ENCODE data around the gene DEF6. TPM values are rescaled to one million over a fixed set of nuclear protein-coding genes. Genes with fewer than 3 reads are reported as not detected.
"Not testable (repeated sequence)": the region's sequence is repeated elsewhere in the genome, so short reads cannot be mapped to it uniquely, and the experiment has no call there.

The DEF6 gene
- total RNA-seq, 2 donors from 2014 or later = 6.3 to 6.8 TPM

DNA sequence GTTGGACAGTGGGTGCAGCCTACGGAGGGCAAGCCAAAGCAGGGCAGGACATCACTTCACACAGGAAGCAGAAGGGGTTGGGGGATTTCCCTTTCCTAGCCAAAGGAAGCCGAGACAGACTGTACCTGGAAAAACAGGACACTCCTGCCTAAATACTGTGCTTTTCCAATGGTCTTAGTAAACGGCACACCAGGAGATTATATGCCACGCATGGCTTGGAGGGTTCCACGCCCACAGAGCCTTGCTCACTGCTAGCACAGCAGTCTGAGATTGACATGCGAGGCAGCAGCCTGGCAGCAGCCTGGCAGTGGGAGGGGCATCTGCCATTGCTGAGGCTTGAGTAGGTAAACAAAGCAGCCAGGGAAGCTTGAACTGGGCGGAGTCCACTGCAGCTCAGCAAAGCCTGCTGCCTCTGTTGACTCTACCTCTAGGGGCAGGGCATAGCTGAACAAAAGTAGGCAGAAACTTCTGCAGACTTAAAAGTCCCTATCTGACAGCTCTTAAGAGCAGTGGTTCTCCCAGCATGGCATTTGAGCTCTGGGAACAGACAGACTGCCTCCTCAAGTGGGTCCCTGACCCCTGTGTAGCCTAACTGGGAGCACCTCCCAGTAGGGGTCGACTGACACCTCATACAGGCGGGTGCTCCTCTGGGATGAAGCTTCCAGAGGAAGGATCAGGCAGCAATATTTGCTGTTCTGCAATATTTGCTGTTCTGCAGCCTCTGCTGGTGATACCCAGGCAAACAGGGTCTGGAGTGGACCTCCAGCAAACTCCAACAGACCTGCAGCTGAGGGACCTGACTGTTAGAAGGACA lies 34.7 kb downstream of the DEF6 start:
- H3K4me1 ChIP-seq (ENCODE audit: control insufficient read depth, insufficient read depth, low read length); H3K27me3 ChIP-seq (ENCODE audit: control insufficient read depth, insufficient read depth, low read length, poor library complexity, severe bottlenecking); H3K9me3 ChIP-seq (ENCODE audit: control insufficient read depth, low read length); H3K4me3 Mint-ChIP-seq; H3K9ac ChIP-seq (ENCODE audit: extremely low read depth, low read length, poor library complexity, severe bottlenecking); H3K36me3 Mint-ChIP-seq (ENCODE audit: low read depth); H3K27ac ChIP-seq (ENCODE audit: low read depth, low read length); H3K4me3 ChIP-seq (ENCODE audit: low read length); H3K4me1 Mint-ChIP-seq; H3K27ac Mint-ChIP-seq; H3K36me3 ChIP-seq (ENCODE audit: control insufficient read depth, insufficient read depth, low read length): not testable (repeated sequence)
- TF ChIP-seq, protein P1, sequence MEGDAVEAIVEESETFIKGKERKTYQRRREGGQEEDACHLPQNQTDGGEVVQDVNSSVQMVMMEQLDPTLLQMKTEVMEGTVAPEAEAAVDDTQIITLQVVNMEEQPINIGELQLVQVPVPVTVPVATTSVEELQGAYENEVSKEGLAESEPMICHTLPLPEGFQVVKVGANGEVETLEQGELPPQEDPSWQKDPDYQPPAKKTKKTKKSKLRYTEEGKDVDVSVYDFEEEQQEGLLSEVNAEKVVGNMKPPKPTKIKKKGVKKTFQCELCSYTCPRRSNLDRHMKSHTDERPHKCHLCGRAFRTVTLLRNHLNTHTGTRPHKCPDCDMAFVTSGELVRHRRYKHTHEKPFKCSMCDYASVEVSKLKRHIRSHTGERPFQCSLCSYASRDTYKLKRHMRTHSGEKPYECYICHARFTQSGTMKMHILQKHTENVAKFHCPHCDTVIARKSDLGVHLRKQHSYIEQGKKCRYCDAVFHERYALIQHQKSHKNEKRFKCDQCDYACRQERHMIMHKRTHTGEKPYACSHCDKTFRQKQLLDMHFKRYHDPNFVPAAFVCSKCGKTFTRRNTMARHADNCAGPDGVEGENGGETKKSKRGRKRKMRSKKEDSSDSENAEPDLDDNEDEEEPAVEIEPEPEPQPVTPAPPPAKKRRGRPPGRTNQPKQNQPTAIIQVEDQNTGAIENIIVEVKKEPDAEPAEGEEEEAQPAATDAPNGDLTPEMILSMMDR (conservative IDR thresholded peaks at IDR 0.05) = peak; percentile 34
- Mint-ChIP-seq H3K27me3 (ENCODE audit: insufficient read depth) (peaks cover 42% of the 10 kb centered on the region), H3K9me3 (peaks cover 14% of the 10 kb centered on the region)
- 83 to 89% methylated on average over 6 to 9 of the region's 9 CpGs for WGBS, 2 experiments (ENCODE audit: insufficient coverage in 1 of 2, insufficient read length in 1 of 2)
- peak; percentile 77 for DNase-seq

DNA sequence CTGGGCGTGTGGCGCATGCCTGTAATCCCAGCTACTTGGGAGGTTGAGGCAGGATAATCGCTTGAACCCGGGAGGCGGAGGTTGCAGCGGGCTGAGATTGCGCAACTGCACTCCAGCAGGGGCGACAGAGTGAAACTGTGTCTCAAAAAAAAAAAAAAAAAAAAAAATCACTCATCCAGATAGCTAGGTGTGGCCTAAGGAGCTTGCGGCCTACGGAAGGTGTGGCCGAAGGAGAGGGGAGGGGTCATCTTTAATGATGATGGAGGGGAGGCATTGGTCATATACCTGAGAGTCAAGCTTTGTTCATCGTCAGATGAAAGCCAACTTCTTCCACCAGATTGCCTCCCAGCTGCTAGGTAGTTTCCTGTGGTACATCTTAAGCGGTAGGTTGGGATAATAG lies 43.9 kb downstream of the DEF6 start:
- Mint-ChIP-seq H3K36me3 (ENCODE audit: low read depth) (no peaks in the 10 kb centered on the region), H3K27ac (no peak overlapping the region), H3K4me1 (peaks cover 7% of the 10 kb centered on the region), H3K4me3 (no peak overlapping the region), H3K9me3 (peaks cover 11% of the 10 kb centered on the region), H3K27me3 (ENCODE audit: insufficient read depth) (peaks cover 19% of the 10 kb centered on the region)
- H3K36me3 ChIP-seq (ENCODE audit: control insufficient read depth, insufficient read depth, low read length) = no peaks in the 10 kb centered on the region
- 93 to 100% methylated on average over 5 to 12 of the region's 13 CpGs for WGBS, 2 experiments (ENCODE audit: insufficient coverage in 1 of 2, insufficient read length in 1 of 2)
- H3K4me1 ChIP-seq (ENCODE audit: control insufficient read depth, insufficient read depth, low read length) = no peaks in the 10 kb centered on the region
- no peak overlapping the region for H3K27ac ChIP-seq (ENCODE audit: low read depth, low read length)
- no peaks in the 10 kb centered on the region for H3K27me3 ChIP-seq (ENCODE audit: control insufficient read depth, insufficient read depth, low read length, poor library complexity, severe bottlenecking)
- no peaks in the 10 kb centered on the region for H3K9me3 ChIP-seq (ENCODE audit: control insufficient read depth, low read length)
- no peak overlapping the region for H3K9ac ChIP-seq (ENCODE audit: extremely low read depth, low read length, poor library complexity, severe bottlenecking)
- TF ChIP-seq, protein P1 (conservative IDR thresholded peaks at IDR 0.05) = no peak
- DNase-seq = peak; percentile 62
- H3K4me3 ChIP-seq (ENCODE audit: low read length) = no peak overlapping the region

DNA sequence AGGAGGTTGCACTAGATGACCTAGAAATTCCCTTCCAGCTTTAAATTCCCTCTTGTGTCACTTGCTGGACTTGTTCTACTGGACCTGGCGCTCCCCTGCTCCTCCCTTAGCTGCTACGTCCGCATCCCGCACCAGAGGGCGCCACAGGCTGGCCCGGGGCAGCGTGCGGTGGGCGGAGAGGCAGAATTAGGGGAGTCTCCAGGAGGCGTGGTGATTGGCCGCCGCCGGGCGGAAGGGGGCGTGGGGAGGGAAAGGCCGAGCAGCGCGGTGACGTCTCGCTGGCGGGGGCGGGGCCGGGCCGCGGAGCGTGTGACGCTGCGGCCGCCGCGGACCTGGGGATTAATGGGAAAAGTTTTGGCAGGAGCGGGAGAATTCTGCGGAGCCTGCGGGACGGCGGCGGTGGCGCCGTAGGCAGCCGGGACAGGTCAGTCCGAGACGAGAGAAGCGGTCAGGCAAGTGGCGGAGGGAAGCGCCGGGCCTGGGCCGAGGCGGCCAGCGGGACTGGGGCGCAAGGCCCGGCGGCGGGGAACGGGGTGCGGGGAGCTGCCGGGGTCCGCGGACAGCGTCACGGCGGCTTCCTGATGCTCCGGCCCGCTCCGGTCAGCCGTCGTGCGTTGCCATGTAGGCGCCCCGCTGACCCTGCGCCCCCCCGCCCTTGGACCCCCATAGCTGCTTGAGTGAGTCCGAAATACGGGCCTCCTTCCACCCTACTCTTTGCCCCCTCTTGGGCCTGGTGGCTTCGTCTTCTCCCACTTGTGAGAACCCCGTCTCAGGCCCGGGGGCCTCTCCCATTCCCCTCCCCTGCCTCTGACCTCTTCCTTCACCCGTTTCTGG lies 44.9 kb downstream of the DEF6 start, which contains the start of gene PPARD:
PPARD (plus strand) TSS at position 301 of the 834 bp plus-strand sequence. CDS start 68,530 bp downstream, outside the sequence.
- peak within 1 kb of the TSS; percentile 80 for H3K4me3 Mint-ChIP-seq
- H3K4me3 ChIP-seq (ENCODE audit: low read length) = peak within 1 kb of the TSS; percentile 96
- H3K27me3 ChIP-seq (ENCODE audit: control insufficient read depth, insufficient read depth, low read length, poor library complexity, severe bottlenecking) = no peaks in the 10 kb centered on the region
- peaks cover 3% of the 10 kb centered on the region for H3K36me3 Mint-ChIP-seq (ENCODE audit: low read depth)
- H3K9me3 Mint-ChIP-seq = peaks cover 11% of the 10 kb centered on the region
- H3K9ac ChIP-seq (ENCODE audit: extremely low read depth, low read length, poor library complexity, severe bottlenecking) = peak within 1 kb of the TSS; percentile 68
- peaks cover 7% of the 10 kb centered on the region for H3K4me1 Mint-ChIP-seq
- H3K36me3 ChIP-seq (ENCODE audit: control insufficient read depth, insufficient read depth, low read length) = no peaks in the 10 kb centered on the region
- no peaks in the 10 kb centered on the region for H3K9me3 ChIP-seq (ENCODE audit: control insufficient read depth, low read length)
- WGBS, 2 experiments (ENCODE audit: insufficient coverage in 1 of 2, insufficient read length in 1 of 2) = 0 to 3% methylated on average over 20 to 77 of the region's 77 CpGs
- DNase-seq = peak; percentile 100
- H3K27ac Mint-ChIP-seq = peak within 1 kb of the TSS; percentile 95
- H3K27me3 Mint-ChIP-seq (ENCODE audit: insufficient read depth) = peaks cover 10% of the 10 kb centered on the region
- H3K27ac ChIP-seq (ENCODE audit: low read depth, low read length) = no peak within 1 kb of the TSS
- H3K4me1 ChIP-seq (ENCODE audit: control insufficient read depth, insufficient read depth, low read length) = no peaks in the 10 kb centered on the region
- TF ChIP-seq, protein P1 (conservative IDR thresholded peaks at IDR 0.05) = peak; percentile 97
